Measurements from ENCODE around the gene CPB2.

The CPB2 gene

GRCh38 chr13:46111151-46111550 lies 6.3 kb upstream of the CPB2 start:
- TF ChIP-seq CTCF (IDR thresholded peaks at IDR 0.05; ENCODE audit: insufficient read depth, low read depth, low read length, missing control alignments) = no peak
- no peak for DNase-seq (ENCODE audit: low read depth)
- no peak overlapping the region for H3K4me3 ChIP-seq (ENCODE audit: low read length)

- H3K4me3 ChIP-seq (ENCODE audit: low read length) = no peak overlapping the region
- no peak for TF ChIP-seq CTCF (IDR thresholded peaks at IDR 0.05; ENCODE audit: insufficient read depth, low read depth, low read length, missing control alignments)
- no peak for DNase-seq (ENCODE audit: low read depth)
Measured at GRCh38 chr13:46109451-46109850, 4.6 kb upstream of the CPB2 start.

DNA sequence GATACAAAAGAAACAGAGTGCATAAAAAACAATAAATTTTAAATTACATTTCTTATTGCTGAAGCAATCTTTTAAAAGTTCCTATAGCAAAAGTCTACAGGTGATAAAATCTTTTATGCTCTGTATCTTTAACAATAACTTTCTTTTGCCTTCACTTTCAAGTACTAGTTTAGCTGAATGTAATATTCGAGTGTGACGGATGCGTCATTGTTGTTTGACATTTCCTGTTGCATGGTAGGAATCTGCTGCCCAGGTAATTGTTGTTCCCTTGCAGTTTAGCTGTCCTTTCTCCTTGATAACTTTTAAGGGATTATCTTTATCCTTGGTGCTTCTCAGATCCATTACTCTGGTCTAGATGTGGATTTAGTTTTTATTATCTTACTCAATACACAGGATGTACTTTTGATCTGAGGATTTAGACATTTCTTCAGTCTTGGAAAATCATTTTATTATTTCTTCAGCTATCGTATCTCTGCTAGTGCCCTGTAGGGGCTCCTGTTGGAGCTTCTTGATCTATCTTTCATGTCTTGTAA lies 2.1 kb upstream of the CPB2 start:
- peak; percentile 55 for DNase-seq (ENCODE audit: low read depth)
- no peak for TF ChIP-seq CTCF (IDR thresholded peaks at IDR 0.05; ENCODE audit: insufficient read depth, low read depth, low read length, missing control alignments)
- H3K4me3 ChIP-seq (ENCODE audit: low read length) = no peak overlapping the region

DNA sequence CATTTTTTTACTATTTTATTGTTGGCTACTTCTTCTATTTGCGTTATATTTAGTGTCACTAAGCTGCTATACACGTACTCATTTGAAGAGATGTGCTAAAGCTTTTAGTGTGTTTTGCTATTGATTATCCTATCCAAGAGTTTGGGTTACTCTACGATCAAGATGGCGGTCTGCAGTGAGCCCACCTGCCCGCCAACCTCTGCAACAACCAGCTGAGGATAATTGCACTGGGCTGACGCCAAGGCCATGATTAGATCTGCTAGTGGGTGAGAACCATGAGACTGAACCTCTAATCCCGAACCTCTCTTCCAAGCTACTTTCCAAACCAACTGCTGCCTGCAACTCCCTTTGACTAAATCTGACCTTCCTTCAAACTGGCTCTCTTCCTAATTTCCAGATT lies 1.8 kb downstream of the CPB2 start:
- no peak for DNase-seq (ENCODE audit: low read depth)
- no peak overlapping the region for H3K4me3 ChIP-seq (ENCODE audit: low read length)
- TF ChIP-seq CTCF (IDR thresholded peaks at IDR 0.05; ENCODE audit: insufficient read depth, low read depth, low read length, missing control alignments) = no peak

DNA sequence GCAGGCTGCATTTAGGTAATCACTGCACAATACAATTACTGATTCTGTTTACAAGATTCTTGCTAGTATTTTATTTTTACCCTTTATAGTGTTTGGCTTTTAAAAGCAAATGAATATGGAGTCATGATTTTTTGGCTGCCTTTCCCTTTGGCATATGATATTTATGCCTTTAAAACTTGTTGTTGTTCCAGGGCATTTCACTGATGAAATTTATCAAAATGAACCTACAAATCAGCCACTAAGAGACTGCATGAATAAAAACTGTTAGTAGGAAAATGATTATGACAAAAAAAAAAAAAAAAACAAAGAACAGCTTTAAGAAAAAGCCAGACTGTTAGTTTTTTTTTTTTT lies 2.6 kb downstream of the CPB2 start:
- H3K4me3 ChIP-seq (ENCODE audit: low read length) = no peak overlapping the region
- no peak for DNase-seq (ENCODE audit: low read depth)
- TF ChIP-seq CTCF (IDR thresholded peaks at IDR 0.05; ENCODE audit: insufficient read depth, low read depth, low read length, missing control alignments) = no peak

DNA sequence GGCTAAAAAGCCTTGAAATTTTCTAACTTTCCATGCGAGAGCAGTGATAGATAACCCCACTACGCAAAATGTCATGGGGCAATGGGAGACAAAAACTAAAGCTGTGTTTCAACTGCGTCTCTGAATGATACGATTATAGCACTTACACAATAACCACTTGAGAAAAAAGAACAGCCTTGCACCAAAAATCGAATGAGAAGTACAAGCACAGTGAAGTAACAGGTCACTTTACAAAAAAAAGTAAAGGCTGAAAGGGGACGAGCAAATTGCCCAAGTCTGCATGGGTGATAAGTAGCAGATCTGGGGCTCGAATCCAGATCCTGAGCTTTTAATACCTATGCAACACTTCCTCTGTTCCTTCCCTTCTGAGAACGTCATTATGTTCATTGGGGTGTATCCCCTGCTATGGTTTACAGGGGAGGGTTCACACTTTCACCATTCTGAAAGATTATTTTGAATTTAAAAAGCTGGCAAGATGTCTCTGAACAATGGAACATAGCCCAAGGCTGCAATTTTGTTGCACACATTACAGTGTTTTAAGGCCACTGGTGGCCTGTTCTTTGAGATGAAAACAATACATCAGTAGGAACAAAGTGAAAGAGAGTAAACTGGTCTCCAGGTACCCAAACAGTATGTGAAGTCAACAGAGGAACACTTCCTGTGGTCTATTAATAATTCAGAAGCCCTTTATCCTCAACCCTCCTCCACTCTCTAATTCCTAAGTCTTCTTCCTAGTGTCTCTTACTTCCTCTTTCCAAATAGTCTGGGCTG lies 3.2 kb downstream of the CPB2 start:
- H3K4me3 ChIP-seq (ENCODE audit: low read length) = no peak overlapping the region
- no peak for DNase-seq (ENCODE audit: low read depth)
- TF ChIP-seq CTCF (IDR thresholded peaks at IDR 0.05; ENCODE audit: insufficient read depth, low read depth, low read length, missing control alignments) = no peak

DNA sequence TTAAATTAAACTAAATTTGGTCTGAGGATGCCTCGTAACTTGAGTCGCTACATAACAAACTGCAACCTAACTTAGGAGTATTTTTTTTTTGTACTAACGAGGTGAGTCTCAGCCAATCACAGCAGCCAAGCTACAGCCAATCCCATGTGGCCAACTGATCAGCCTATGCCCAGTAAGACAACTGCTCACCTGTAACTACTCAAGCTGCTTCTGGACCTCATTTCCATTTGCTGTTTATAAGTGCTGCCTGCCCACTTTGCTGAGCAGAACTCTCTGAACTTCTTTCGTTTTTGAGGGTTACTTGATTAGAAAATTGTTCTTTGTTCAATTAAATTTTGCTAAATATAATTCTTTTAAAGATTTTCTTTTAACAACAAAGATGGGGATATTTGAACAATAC lies 3.8 kb downstream of the CPB2 start:
- TF ChIP-seq CTCF (IDR thresholded peaks at IDR 0.05; ENCODE audit: insufficient read depth, low read depth, low read length, missing control alignments) = no peak
- DNase-seq (ENCODE audit: low read depth) = no peak
- no peak overlapping the region for H3K4me3 ChIP-seq (ENCODE audit: low read length)

Measured in epithelial cell of esophagus (primary cell).